ENCODE data around the gene GFI1.
"Not testable (repeated sequence)": the region's sequence is repeated elsewhere in the genome, so short reads cannot be mapped to it uniquely, and the experiment has no call there.

Gene GFI1

DNA sequence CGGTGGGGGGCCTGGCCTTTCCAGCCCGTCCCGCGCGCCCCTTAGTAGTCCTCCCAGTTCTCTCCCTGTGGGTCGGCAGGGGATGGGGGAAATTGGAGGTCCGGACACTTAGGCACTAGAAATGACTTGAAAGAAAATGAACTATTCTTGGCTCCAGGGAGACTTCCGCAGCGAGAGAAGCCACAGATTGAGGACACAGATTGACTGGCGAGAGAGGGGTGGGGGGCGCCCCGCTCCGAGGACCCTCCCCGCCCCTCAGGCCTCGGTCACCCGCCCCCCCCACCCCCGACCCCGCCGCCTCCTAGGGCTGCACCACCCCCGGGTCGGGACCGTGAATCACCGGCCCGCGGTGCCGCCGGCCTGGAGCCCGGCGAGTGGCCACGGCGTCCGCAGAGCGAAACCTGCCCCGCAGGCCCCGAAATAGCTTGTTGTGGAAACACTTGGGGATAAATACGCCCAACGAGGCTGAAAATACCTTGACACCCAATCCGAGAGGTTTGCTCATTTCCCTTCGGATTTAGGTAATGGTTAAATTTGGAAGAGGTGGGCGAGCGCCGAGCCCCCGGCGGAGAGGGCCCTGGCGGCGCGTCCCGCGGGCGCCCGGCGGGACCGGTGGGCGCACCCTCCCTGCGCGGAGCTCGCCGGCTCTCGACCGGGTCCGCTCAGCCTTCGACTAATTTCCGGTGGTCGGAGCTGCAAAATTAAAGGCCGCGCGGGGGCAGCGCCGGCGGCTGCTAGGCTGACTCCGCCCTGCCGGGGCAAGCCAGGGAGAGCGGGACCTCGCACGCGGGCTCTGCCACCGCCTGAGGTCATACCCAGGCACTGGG is at the start of gene GFI1:
Gene GFI1 (minus strand): TSS at position 675 of the 827 bp plus-strand sequence. CDS start 3,438 bp downstream, outside the sequence.
- DNase-seq: no peak

GRCh38 chr1:92532371-92532770 is 45.6 kb upstream of the GFI1 start:
- DNase-seq: not testable (repeated sequence)

- DNase-seq: not testable (repeated sequence)
These were observed 45.2 kb upstream of the GFI1 start for GRCh38 chr1:92531939-92532338.

DNA sequence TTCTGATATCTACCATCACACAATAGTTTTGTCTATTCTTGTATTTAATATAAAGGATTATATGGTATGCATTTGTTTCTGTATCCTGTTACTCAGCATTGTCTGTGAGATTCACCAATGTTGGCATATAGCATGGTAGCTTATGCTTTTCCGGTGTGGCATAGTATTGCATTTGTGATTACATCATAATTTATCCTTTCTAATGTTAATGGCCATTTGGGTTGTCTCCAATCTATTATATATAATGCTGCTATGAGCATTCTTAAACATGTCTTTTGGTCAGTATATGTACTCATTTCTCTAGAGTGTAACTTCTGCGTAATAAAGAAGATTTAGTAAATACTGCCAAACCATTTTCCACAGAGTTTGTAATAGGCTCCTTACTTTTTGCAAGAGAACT is 40.9 kb upstream of the GFI1 start:
- no peak for DNase-seq

- not testable (repeated sequence) for DNase-seq
These were observed 38.3 kb upstream of the GFI1 start for GRCh38 chr1:92524944-92525590.

GRCh38 chr1:92519043-92519442 is 32.3 kb upstream of the GFI1 start:
- DNase-seq: no peak

DNA sequence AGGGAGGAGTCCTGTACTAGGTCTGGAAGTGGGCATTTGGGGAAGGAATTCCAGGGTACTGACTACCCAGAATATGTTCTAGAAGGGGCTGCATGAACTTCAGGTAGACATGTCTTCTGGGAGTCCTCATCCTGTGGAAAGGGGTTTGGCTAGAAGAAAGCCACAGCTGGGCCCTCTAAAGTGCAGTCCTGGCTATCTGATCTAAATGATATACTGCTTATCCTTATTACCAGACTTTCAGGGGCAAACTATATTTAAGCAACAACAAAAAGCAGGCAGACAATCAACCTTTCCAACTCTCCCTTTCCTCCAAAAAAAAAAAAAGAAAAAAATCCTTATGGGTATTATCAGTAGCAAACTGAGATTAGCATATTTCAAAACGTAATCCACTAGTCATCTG is 29.8 kb upstream of the GFI1 start:
- DNase-seq: no peak

- no peak for DNase-seq
These were observed 29.1 kb upstream of the GFI1 start for GRCh38 chr1:92515796-92516201.

DNA sequence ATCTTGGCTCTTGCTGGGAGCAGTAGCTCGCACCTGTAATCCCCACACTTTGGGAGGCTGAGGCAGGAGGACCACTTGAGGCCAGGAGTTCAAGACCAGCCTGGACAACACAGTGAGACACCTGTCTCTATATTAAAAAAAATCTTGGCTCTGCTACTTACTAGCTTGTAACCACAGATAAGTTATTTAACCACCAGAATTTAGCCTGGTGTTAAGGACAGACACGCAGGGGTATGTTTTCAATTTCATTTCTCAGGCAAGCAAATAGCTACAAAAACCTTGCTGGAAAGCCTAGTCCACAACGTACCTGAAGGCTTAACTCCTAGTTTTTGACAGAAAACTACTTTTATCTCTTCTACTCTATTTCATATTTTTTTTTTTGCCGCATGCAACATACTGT is 24.8 kb upstream of the GFI1 start:
- DNase-seq: no peak

GRCh38 chr1:92509619-92510018 is 22.9 kb upstream of the GFI1 start:
- no peak for DNase-seq

DNA sequence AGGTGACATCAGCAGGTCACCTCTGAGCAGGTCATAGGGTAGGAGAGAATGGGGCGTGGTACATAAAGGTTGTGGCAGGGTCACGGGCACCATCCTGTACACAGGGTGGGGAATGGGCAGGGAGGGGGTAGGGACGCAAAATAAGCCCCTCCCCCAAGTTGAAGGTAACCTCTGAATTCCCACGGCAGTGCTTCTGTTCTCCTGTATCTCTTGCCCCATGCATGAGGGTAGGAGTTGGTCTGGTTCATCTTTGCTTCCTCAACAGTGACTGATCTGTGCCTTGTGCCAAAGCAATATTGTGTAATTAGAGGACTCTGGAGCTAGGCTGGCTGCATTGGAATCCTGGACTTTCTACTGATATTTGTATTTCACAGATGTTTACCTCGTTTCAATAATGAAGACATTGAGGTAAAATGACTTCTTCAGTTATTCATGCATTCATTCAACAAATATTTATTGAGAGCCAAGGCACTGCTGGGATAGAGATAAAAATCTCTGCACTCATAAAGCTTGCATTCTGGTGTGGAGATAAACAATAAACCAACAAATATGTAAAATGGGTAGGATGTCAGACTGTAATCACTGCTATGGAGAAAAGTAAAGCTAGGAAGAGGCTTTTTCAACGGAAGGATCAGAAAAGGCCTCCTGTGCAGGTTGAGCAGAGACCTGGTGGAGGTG is 18.4 kb upstream of the GFI1 start:
- DNase-seq: no peak

GRCh38 chr1:92504291-92505014 is 17.7 kb upstream of the GFI1 start:
- DNase-seq: no peak

DNA sequence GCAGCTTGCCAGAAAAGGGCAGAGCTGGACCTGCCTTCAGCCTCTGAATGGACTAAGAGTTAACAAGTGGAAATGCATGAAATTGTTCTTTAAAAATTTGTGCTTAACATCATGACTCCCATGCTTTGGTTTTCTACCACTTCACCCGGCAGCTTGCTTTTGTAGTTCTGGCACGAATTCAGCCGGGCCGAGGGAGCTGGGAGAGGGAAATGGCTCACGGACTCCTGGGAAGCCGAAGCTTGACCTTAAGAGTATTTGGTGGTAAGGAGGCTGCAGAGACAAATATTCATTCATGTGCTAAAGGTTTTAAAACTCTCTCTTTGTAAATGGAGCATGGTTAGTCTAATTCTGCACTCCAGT is 17.2 kb upstream of the GFI1 start:
- no peak for DNase-seq

- DNase-seq: no peak
These were observed 16.6 kb upstream of the GFI1 start for GRCh38 chr1:92503043-92503925.

DNA sequence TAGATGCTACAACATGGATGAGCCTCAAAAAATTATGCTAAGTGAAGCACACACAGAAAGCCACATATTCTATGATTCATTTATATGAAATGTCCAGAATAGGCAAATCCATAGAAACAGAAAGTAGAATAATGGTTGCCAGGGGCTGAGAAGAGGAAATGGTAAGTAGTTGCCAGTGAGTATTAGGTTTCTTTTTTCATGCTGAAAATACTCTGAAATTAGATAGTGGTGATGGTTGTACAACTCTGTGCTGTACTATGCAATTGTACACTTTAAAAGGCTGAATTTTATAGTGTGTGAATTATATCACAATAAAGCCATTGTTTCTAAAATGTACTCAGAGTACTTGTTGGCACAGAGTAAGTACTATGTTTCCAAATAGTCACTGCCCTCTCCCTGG is 15.5 kb upstream of the GFI1 start:
- no peak for DNase-seq

DNA sequence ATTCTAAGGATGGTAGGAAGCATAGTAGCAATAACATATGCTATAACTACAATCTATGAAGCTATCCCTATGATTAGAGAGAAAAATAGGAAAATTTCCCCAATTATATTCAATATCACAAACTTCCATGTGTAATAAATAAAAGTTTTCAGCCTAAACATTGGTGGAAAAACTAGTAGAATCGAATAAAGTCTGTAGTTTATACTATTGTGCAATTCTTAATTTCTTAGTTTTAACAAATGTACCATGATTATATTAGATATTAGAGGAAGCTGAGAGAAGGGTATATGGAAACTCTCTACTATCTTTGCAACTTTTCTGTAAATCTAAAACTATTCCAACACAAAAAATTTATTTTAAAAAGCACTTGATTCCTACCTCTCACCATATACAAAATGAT is 13.8 kb upstream of the GFI1 start:
- no peak for DNase-seq

DNA sequence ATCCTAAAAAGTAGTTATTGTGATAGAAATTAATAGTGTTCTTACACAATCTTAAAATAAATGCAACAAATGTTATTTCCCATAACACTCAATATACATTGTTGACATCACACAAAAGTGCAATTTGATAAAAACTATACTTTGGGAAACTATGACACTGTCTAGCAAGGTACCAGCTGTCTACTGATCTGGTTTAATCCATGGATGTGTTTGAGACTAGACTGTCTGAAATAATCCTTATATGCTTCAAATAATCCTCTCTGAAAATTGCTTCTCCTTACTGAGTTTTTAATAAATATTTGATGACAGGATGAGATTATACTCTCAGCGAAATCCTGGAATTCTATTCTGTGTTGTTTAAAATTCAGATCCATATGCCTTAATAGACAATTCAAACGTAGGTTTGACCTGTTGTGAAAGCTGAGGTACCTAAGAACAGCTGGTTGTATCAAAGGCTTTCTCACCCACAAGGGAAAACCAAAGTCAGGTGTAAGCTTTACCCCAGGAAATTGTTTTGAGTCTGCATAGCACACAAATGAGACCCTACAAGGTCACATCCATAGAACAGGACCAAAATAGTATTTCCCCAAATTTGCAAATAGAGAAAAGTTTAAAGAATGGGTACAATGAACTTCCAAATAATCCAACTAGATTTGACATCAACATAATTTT is 8.8 kb upstream of the GFI1 start:
- DNase-seq: no peak

DNA sequence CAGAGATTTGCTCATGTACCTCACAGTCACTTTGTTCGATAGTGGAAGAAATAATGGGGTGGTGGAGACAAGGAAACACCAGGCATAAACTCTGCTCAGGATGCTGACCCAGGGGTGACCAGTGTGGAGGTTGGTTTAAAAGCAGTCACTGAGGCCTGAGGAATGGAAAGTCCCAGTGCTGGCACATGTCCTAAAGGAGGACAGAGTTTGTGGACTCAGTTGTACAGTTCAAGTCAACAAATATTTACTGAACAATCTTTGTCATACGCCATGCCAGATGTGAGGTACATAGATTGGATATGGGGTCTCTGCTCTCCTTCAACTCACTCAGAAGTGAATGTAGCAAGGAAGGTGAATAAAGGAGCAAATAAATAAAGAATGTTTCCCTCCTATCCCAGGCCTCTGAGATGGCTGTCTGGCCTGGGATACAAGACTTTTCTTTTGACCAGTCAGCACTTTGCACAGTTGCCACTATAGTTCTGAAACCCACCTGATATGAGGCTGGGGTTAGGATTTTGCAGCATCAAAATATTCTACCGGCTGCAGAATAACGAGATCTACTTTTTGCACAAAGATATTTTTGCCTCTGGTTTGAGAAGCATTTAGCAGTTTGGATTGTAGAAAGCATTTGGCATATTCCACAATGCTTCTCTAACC is 7.9 kb upstream of the GFI1 start:
- DNase-seq: no peak

- DNase-seq: no peak
These were observed 6.4 kb upstream of the GFI1 start for GRCh38 chr1:92493139-92493538.

- no peak for DNase-seq
These were observed 2.1 kb upstream of the GFI1 start for GRCh38 chr1:92488832-92489231.

- DNase-seq: no peak
These were observed 1.7 kb upstream of the GFI1 start for GRCh38 chr1:92488416-92488815.

All from SIG-M5 (cell line).